Measurements from ENCODE around the gene ADCYAP1. TPM values are rescaled to one million over a fixed set of nuclear protein-coding genes. Genes with fewer than 3 reads are reported as not detected.

ADCYAP1 gene
- total RNA-seq, 1 donor from 2014 or later, result 7.3 TPM

DNA sequence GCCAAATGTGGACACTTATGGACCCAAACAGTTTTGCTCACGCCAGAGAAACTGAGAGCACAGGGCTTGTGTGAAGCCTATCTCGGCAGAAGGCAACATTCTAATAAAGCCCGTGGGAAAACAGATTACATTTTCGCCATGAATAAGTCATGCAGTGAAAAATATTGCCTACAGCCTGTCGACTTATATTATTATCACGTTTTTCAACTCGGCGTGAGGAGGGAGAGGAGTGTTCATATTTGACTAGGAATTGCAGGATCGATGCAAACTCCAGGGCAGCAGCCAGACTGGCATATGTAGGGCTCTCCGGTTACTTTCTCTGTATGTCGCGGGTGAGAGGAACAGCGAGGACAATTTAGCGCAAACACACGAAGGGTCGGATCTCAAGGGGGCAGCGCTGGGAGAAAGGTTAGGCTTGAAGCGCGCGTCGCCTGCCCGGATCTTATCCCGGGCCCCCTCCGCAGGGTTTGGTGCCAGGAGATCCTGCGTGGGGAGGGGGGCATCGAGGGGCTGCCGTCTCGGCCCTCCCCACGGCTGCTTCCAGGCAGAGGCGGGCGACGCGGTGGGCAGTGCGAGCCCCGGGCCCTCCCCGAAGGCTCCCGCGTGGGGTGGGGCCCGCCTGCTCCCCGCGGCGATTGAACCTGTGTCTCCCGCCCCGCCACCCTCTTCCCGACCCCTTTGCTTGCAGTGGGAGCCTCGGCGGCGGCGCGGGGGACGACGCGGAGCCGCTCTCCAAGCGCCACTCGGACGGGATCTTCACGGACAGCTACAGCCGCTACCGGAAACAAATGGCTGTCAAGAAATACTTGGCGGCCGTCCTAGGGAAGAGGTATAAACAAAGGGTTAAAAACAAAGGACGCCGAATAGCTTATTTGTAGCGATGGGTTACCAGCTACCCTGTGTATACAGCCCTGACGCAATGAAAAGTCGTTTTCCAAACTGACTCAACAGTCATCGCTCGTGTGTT lies 4.4 kb downstream of the ADCYAP1 start:
- DNase-seq (ENCODE audit: low spot score in 2 of 2) (peak in 1 of 2 donors; percentile 21), FAIRE-seq (no peak)

DNA sequence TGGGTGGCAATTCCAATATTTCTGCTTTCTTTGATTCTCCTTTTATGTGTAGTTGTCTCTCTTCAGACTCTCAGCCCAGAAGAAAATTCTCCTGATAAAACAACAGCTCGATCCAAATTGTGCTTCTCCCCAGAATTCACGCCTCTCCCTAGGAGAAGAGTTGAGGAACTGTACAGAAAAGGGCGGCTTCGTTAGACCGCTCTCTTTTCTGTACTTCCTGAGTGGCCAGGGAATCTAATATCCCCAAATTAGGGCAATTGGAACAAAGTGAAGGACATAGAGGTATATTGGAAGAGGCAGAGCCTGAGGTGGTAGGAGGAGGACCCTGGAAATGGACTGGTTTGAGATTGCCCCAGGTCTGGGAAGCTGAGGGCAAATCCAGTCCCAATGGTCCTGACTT lies 5.6 kb downstream of the ADCYAP1 start:
- FAIRE-seq (no peak), DNase-seq (ENCODE audit: low spot score in 2 of 2) (no peak)

DNA sequence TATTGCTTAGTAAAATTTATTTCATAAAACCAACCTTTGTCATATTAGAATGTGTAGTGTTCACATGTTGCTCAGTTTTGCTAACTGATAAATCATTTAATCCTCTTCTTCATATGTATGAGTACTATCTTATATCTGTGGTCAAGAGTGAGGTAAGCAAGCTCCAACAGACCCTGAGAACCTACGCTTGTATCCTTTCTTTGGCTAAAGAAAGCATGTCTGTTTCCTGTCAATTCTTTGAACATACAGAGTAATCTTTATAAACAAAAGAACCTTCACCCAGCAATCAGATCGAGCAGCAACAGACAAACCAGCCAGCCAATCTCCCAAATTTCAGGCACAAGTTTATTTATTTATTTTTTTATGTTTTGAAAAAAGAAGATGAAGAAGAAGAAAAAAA lies 6.4 kb downstream of the ADCYAP1 start:
- FAIRE-seq (no peak), DNase-seq (ENCODE audit: low spot score in 2 of 2) (no peak)

DNA sequence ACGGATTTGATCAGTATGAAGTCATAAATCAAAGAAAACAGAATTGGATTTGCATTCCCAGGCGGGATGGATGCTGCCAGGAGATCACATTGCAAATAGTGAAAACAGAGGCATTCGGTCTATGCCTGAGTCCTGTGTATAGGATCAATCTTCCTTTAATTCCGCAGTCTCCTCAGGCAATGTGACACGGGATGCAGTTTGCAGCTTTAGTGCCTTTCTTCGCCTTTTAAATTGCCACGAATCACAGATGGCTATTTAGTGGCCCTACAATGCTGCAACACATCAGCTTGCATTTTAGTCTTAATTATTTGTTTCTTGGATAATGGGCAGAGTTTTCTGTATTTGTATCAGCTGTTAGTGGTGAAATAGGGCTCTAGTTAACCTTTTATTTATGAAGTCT lies 6.8 kb downstream of the ADCYAP1 start:
- DNase-seq (ENCODE audit: low spot score in 2 of 2), result no peak
- FAIRE-seq, result no peak

DNA sequence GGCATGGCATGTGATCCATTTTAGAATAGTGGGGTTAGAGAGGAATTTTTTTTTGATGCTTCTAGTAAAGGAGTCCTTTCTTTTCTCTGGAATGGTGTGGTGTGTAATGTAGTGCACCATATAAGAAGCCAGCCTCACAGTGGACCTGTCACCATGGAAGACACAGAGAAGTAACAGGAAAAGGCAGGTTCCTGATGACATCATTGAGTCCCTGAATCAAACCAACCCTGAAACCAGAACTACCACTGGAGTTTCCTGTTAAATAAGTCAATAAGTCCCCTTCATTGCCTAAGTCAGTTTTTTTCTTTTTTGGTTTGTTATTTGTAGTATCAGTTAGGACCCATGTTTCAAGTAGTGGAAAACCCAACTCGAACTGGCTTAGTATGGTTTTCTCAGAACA lies 11.9 kb downstream of the ADCYAP1 start:
- FAIRE-seq (no peak), DNase-seq (ENCODE audit: low spot score in 2 of 2) (no peak)

DNA sequence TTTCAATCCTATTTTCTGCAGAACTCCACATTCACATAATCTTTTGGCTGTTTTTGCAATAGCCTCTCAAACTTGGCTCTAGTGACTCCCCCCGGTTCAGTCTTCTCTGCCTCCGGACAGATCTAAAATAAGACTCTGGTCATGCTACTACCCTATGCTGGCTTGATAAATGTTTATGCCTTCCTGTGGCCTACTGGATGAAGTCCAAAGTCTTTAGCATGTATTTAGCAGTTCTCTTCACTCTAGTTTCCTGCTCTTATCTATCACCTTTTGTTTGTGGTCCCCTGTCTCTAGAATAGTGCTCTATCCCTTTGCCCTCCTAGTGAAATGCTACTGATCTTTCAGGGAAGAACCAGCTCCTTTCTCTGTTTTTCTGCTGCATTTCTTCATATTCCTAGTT lies 14.4 kb downstream of the ADCYAP1 start:
- DNase-seq (ENCODE audit: low spot score in 2 of 2) (no peak), FAIRE-seq (no peak)

DNA sequence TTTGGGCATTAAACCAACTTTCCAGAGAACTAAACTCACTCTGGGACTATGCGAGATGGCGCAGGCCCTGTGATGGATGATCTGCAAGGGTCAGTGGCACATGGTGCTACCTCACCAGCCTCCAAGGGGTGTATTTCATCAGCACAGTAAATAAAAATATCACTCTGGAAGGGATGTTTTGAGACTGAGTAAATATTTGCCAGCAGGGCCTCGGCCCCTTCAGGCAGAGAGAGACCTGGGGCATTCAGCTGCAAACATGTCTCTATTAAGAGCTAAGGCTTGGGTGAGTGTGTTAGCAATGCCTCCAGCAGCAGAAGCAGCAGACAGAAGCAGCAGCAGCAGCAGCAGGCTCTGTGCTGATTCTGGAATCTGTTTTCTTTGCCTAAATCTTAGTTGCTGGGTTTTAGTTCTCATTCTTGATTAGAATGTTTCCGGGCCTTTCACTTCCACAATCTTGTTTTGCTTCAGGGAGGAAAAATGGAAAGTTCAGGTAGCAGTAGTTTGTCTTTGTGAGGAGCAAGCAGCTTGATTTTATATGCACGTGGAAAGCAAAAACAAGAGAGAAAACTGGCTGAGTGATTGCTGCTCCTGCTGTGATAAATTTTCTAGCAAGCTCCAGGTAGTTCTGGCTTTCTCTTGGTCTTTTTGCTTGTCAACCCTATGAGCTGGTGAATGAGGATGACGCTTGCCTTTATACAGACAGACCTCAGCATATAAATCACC lies 18.6 kb downstream of the ADCYAP1 start:
- DNase-seq (ENCODE audit: low spot score in 2 of 2) (no peak), FAIRE-seq (no peak)

DNA sequence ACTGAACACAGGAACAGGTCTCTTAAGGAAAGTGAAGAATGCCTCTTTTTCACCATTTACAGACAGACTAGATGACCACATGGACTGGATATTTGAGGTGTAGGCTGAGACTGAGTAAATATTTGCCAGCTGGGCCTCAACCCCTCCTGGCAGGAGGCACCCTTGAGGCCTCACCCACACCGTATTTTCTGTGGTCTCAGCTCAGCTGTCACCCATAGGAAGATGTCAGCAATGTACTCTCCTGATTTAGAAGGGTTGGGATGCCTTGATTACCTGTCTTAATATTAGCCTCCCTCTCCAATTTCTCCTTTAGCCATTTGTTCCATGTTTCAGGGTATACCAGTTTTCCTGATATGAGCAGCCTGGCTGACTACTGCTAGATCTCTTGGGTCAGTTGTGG lies 20.3 kb downstream of the ADCYAP1 start:
- FAIRE-seq, result no peak
- DNase-seq (ENCODE audit: low spot score in 2 of 2), result no peak

DNA sequence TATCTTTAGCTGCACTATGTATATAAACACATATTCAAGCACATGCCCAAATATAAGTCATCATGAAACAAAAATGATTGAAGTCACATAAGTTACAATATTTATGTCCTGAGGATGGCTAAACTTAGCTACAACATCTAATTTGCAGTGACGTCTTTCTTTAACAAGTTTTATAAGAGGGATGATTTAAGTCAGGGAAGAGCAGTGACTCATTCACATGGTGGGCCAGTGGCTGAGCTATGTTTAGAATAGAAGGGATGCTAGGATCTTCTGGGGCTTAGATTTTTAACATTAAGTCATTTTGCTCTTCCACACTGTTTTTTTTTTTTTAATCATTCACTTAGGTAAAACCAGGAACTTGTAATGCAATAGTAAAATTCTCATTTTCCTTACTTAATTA lies 22.3 kb downstream of the ADCYAP1 start:
- no peak for FAIRE-seq
- no peak for DNase-seq (ENCODE audit: low spot score in 2 of 2)

DNA sequence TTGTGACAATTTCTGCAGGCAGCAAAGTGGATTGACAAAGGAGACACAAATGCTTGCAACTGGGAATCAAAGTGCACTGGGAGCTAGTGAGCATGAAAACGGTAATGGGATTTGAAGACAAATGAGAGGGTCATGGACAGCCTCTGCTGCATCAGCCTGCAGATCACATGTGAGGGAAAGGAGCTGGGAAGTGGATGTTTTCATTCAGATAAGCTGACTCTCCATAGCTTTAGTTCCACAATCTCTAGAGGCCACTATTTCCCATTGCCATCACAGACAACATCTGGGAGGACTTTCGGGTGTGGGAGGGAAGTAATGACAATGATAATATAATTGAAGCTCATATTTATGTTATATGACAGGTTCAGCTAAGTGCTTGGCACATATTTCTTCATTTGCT lies 28.4 kb downstream of the ADCYAP1 start:
- DNase-seq (ENCODE audit: low spot score in 2 of 2), result no peak
- no peak for FAIRE-seq

DNA sequence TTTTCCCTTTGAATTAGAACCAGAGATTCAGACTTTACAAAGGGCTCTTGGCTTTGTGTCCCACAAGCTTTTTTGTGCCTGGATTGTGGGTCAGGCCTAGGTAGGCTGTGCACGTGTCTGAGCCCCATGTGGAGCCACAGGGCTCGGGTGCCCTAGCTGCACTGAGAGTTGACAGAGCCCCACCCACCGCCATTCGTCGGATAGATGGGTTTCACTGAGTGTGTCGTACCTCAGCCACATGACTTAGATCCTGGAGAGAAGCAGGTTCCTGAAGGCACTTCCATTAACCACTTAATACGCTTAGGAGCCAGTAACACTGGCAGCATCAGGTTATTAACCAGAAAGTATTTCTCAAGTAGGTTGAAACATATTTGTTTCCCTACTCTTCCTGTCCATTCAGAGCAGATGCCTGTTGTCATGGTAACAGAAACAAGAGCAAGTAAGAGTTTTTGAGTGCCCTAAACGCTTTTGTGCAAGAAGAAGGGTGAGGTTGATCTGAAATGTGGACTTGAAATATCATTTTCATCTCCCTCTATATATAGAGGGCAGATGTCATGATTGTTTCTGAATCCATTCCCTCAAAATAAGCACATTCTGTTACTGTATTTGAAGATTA lies 30.0 kb downstream of the ADCYAP1 start:
- FAIRE-seq, result no peak
- DNase-seq (ENCODE audit: low spot score in 2 of 2), result no peak

DNA sequence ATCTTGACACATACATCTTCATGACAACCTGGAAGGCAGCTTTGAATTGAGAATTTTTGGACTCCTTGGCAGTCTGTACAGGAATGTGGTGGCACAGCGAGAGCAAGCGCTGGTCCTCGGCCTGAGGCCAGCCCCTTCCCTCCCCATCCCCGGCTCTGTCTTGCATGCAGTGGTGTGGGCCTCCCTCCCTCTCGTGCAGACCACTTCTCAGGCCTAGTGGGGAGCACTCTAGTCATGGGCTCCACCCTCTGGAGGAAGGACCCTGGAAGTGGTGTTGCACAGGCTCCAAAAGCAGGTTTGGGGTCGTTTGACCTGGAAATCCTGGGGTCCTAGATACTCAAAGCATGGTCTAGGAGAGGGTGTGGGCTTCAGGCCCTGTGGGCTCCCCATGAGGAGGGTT lies 32.3 kb downstream of the ADCYAP1 start:
- FAIRE-seq, result no peak
- no peak for DNase-seq (ENCODE audit: low spot score in 2 of 2)

DNA sequence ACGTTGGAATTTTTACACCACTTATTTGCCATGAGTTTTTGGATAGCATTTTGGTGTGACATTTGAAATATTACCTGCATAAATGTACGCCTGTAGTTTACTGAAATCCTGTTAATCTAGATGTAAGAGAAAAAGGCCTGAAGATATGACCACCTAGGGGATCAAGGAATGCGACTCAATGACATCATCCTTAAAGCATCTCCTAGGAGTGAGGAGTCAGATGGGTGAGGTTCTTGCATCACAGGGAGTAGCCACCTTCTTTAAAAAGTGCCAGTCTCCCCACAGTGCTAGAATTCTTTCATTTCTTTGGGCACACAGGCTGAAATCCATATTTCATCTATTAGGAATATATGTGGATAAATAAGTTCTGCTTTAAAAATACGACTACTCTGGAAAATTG lies 34.5 kb downstream of the ADCYAP1 start:
- FAIRE-seq (no peak), DNase-seq (ENCODE audit: low spot score in 2 of 2) (no peak)

DNA sequence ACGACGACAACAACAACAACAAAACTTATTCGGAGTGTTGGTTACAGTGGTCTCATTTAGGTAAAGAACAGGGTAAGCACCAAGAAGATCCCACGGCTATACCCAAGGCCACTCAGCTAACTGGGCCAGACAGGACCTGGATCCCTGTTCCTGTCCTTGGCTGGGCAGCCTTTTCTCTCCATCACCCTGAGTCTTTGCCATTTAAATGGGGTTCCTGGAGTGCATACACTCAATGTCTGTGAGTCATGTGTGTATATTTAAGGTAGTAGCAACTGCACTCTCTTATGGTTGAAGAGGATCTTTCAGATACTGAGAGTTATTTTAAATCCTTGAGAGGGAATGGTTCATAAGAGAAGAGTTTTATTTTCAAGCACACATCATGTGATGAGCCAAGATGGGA lies 35.3 kb downstream of the ADCYAP1 start:
- DNase-seq (ENCODE audit: low spot score in 2 of 2) (no peak), FAIRE-seq (no peak)

DNA sequence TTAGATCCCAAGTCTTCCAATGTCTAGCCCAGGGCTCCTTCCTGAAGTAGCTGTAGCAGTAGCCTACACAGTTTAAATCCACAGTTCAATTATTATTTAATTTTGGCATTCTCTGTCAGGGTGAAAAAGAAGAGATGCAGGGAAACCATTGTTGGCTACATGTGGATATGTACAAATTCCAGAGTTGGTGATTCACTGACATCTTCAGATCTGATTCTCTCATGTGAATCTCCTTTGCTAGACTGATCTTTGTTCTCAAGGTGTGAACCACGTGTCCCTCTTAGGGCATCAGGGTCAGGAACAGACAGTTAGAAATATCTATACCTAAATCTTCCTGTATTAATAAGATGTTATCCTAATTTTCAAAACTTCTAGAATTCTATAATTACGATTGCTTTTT lies 36.7 kb downstream of the ADCYAP1 start:
- FAIRE-seq (no peak), DNase-seq (ENCODE audit: low spot score in 2 of 2) (no peak)

DNA sequence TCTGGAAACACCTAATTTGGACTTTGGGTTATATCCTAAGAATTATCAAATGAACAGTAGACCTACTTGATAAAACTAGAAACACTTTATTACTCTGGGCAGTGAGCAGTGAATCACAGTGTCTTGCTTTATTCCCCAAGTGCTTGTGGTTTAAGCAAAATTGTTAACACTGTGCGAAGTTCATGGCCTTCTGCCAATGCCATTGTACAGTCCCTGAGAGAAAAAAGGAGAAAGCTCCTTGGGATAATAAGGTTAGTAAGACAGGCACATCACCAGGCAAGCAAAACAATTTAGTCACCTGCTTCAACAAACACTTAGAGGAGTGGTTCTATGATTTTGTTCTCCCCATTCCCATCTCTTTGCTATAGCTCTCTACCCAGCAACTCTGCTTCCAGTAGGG lies 39.8 kb downstream of the ADCYAP1 start:
- FAIRE-seq, result no peak

DNA sequence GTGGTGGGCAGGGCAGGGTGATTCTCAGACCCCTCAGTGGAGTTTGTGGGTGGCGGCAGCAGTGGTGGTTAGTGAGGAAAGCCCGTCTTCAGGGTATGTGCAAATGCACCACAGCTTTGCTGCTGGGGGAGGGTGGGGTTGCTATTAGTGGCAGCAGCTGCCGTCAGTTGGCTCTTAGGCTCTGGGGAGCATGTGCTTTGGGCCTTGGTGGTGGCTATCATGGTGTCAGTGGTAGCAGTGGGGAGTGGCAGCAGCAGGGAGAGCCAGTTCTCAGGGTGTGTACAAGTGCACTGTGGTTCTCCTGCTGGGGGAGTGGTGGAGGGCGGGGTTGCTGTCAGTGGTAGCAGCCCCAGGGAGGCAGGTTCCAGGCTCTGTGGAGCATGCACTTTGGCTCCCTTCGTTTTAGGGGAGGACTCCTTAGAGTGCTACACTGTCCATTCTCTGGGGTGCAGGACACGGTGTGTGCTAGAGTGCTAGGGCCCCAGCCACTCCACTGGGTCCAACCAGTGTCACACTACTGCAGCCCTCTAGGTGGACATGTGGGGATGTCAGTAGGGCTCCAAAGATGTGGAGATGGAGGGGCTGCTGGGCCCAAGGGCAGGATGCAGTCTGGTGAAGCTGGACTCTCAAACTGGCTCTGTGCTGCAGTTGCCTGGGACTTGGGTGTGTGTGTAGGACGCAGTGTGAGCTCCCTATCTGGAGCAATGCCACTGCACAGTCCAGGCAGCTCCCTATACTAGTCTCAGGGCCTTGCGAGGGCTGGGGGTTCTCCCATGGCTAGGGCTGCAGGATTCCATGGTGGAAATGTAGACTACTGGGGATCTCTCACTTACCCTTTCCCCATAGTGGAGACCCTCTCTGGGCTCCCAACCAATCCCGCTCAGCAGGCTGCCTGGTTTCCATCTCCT lies 45.3 kb downstream of the ADCYAP1 start:
- DNase-seq (ENCODE audit: low spot score in 2 of 2), result no peak
- FAIRE-seq, result no peak

More for the DNA sequence above, 39.8 kb downstream of the ADCYAP1 start:
- DNase-seq (ENCODE audit: low spot score in 2 of 2), result no peak

DNA sequence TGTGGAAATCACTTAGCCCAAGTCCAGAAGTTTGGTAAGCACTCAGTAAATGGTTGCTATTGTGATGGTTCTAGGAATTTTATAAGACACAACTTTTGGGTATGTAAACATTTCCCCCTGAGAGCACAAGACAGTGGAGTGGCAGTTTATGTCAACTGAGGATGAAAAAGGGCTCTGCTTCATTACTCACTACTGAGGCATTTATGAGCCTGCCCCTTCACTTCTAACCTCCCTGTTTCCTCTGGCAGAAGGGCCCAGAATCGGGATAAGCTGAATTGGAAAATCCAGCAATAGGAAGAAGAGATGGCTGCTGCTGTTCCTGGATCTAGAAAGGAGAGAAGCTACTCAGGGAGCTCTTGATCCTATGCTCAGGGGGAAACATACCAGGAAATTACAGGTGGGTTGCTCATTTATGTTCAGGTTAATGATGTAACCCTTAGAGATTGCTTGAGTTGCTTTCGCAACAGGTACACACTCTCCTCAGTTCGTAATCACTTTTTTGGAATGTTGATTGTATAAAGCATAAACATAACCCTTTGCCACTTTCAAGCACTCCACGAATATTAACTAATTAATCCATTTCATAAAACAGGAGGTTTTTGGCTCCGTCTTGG lies 46.3 kb downstream of the ADCYAP1 start:
- DNase-seq (ENCODE audit: low spot score in 2 of 2) (no peak), FAIRE-seq (no peak)

DNA sequence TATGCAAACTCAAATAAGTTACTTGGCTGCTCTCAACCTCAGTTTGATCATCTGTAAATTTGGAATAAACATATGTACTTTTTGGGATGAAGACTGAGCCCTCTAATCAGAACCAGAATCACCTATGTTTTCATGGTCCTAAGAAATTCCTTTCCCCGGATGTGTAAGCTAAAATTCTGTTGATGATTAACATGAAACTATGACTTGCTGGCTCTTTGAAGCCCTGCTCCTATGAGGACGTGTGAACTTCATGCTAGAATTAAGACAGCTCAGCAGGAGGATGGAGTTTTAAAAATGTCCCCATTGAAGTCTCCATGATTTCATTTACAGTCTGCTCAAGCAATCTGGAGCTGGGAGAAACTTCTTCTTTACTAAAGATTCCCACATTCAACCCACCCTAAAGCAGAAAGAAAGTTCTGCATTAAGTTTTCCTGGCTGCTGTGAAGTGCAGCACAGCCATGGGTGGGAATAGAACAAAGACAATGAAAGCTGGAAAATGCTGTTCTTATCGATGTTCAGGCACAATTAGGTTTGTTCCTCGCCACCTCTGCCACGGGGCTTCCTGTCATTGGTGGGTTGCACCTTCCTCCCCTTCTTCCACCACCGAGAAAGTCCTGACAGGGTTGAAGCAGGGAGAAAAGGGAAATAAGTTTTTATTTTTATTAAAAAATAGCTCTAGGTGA lies 50.9 kb downstream of the ADCYAP1 start:
- FAIRE-seq, result no peak
- DNase-seq (ENCODE audit: low spot score in 2 of 2), result no peak

Data from frontal cortex (tissue), 4 donors.